ENCODE data around the gene DFFB.

The DFFB gene

DNA sequence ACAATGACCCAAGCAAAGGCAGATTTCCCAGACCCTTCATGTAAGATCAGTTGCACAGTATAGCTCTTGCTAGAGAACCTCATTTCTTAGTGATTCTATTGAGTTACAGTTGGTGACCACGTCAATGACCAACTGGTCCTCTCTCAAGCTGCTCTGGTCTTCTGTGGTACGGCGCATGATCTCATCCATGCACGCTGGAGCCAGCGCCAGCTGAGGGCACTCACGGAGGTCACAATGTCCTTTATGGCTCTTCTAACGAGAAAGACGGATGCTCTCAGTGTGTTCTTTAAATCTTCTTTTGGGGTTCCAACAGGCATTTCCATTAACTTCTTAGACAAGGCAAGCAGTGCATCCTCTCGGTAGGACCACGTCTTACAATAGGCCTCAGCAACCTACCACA is 22.6 kb upstream of the DFFB start:
- no peak for DNase-seq

GRCh38 chr1:3836421-3836820 is 20.9 kb upstream of the DFFB start:
- no peak for DNase-seq

DNA sequence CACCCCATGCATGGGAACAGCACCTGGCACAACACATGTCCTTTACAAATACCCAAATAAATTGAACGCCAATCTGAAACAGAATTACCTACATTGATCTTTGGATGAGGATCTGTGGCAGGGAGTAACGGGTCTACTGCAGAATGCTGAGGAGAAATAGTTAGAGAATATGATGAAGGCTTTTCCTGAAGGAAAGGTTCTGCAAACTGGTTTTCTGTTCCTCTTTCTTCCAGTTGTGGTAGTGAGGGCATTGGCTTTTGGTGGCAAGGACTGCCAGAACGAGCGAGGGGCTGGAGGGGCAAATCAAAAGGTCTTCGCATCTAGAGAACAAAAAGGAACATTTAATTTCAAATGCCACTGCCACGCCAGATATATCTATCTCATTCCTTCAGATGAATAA is 20.1 kb upstream of the DFFB start:
- DNase-seq, result no peak

GRCh38 chr1:3837685-3838084 is 19.6 kb upstream of the DFFB start:
- no peak for DNase-seq

DNA sequence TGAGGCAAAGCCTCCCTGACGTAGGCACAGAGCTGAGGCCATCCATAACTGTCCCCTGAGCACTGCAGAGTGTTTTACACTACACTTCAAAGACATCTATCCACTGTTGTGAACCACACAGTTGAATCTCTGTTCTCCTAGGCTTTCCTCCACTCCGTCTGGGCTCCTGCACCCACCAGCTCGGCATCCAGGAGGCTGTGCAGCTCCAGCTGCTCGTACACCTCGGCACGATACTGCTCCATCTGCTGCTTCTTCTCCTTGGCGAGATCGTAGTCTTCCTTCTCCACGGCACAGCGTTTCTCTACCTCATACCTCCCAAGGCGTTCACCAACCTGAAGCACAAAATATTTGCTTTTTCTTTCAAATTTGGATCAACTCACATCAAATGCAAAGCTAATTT is 18.5 kb upstream of the DFFB start:
- no peak for DNase-seq

DNA sequence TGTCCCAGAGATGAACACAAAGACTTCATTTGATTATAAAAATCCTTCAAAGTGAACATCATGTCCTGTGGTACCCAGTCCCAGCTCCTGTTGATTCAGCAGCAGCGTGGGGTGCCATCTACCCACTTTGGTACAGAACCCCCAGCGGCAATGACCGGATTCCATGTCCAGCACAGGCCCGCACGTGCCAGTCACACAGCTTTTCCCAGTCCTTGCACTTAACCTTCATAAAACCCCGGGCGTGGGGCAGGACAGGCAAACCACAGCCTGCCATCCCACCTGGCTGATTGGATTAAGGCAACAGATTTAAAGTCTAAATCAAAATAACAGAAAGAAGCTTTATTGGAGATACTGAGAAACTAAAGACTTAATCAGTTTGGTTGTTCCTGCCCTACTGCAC is 15.8 kb upstream of the DFFB start:
- DNase-seq, result no peak

DNA sequence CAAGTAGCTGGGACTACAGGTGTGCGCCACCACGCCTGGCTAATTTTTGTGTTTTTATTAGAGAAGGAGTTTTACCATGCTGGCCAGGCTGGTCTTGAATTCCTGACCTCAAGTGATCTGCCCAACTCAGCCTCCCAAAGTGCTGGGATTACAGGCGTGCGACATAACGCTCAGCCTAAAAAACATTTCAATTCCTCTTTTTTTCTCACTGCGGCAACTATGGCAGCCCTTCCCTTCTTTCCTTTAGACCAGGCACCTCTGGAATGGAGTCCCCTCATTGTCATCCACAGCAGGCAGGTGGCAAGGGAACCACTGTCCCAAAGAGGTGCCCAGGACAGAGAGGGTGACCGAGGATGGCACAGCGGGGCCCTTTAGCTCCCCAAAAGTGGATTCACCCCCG is 14.4 kb upstream of the DFFB start:
- DNase-seq, result no peak

- DNase-seq, result no peak
These were observed 10.7 kb upstream of the DFFB start for GRCh38 chr1:3846541-3846940.

DNA sequence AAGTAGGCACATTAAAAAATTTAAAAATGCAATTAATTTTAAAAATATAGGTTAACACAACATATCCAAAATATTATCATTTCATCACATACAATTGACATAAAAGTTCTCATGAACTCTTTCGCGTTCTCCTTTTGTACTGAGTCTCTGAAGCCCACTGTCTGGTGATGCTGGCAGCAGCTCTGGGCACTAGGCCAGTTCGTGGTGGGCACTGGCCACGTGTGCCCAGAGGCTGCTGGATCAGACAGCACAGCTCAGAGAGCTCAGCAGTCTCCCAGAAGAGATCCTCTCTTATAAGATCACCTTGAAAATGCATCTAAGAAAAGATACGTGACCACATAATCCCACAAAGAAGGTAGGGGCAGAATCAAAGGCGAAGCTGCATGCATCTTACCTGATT is 10.2 kb upstream of the DFFB start:
- DNase-seq, result no peak

DNA sequence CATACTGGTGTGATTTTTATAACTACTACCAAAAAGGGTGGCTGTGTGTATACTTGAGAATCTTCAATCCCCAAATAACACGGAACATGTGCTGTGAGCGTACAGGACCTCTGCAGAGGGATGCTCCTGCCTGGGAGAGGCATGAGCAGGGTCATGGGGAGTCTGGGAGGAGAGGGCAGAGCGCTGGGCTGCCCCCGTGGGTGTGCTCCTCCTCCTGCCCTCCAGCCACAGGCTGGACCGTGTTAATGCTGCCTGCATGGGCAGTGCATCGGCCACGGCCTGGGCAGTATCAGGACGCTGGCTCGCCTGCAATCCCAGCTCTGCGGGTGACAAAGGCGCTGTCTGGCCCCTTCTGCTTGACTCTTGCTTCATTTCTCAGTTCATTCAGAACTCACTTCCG is 6.4 kb upstream of the DFFB start:
- no peak for DNase-seq

DNA sequence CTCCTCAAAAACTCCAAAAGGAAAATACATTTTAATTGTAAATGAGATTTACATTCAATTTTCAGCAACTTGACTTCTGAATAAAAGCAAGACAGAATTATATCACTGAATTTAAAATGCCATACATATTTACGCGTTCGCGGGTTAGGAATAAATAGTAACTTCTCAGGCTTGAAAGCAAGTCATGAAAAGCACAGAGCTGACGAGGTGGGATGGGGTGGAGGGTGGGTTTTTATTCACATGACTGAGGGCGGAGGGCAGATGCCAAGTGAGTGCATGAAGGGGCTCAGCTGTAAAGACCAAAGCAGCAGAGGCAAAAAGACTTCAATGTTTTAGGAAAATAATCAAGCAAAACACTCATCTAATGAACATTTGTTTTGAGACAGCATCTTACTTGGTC is 6.0 kb upstream of the DFFB start:
- no peak for DNase-seq

DNA sequence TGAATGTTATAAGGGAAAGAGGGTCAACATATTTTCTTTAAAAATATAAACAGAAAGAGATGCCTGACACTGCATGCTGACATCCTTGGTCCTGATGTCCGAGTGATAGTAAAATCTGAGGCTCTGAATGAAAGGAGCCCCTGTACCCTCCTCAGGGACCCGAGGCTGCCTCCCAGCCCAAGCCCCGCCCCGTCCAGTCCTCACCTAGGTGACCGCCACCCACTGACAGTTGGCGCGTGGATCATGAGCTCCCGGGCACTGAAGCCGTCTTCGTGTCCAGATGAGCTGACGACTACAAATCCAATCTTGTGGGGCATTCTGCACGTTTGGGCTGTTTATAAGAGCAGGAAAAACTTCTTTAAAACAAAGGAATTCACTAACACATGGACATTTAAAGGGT is 5.2 kb upstream of the DFFB start:
- no peak for DNase-seq

- no peak for DNase-seq
These were observed 4.4 kb upstream of the DFFB start for GRCh38 chr1:3852711-3853485.

DNA sequence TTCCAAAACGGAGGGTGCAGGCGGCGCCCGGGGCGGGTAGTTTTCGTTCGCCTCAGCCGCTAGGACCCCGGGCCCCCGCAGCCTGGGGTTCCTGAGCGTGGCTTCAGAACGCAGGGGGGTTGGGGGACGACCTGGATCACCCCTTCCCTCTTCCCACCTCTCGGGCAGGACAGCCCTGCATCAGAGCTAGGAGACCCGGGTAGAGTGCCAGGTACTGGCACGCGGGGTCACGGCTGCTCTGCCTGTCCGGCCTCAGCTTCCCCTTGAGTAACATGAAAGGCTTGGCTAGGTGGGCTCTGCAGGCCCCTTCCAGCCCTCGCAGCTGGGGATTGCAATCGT is 484 bp downstream of the DFFB start:
- DNase-seq, result no peak

- no peak for DNase-seq
These were observed 1.1 kb downstream of the DFFB start for GRCh38 chr1:3858231-3858981.

- no peak for DNase-seq
These were observed 6.1 kb downstream of the DFFB start for GRCh38 chr1:3863231-3863935.

DNA sequence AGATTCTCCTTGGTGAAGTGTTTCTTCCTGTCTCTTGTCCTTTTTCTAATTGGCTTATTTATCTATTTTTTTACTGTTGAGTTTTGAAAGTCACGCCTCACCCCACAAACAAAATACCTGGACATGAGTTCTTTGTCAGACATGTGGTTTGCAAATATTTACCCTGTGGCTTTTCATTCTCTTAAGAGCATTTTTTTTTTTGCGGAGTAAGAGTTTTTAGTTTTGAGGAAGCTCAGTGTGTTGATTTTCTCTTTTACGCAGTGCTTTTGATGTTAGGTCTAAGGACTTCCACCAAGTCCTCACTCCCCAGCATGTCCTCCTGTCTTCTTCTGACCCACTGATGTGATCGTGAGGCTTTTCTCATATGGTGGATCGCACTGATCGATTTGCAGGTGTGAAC is 7.6 kb downstream of the DFFB start:
- DNase-seq, result no peak

GRCh38 chr1:3865606-3866160 is 8.4 kb downstream of the DFFB start:
- DNase-seq, result no peak

- no peak for DNase-seq
These were observed 11.3 kb downstream of the DFFB start for GRCh38 chr1:3868464-3869006.

DNA sequence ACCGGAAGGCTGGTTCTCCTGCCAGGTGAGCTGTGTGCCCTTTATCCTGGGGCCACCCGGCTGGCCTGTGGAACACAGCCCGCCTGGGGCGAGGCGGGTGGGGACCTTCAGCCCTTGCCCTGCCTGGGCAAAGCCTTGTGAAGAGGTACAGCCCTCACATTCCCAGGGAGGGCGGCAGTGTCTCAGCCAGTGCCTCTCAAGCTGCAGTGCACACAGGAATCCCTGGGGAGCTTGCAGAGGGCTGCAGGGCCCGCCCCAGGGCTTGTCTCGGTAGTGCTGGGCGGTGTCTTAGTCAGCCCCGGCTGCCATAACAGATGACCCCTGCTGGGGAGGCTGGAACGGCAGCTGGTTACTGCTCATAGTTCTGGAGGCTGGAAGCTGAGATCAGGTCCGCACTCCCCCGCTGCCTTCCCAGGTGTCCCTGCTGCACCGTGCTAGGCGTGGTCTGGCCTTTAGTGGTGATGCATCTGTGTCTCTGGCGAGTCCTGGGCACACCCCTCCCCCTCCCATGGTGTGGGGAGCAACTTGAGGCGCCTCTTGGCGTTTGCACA is 12.6 kb downstream of the DFFB start:
- no peak for DNase-seq

DNA sequence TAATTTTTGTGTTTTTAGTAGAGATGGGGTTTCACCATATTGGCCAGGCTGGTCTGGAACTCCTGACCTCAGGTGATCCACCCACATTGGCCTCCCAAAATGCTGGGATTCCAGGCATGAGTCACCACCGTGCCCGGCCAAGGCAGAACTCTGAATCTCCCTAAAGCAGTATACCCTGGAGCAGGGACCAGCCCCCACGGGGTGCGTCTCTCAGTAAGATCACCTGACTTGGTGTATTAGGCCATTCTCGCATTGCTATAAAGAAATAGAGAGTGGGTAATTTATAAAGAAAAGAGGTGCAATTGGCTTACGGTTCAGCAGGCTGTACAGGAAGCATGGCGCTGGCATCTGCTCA is 14.2 kb downstream of the DFFB start:
- no peak for DNase-seq

- no peak for DNase-seq
These were observed 15.3 kb downstream of the DFFB start for GRCh38 chr1:3872546-3872945.

DNA sequence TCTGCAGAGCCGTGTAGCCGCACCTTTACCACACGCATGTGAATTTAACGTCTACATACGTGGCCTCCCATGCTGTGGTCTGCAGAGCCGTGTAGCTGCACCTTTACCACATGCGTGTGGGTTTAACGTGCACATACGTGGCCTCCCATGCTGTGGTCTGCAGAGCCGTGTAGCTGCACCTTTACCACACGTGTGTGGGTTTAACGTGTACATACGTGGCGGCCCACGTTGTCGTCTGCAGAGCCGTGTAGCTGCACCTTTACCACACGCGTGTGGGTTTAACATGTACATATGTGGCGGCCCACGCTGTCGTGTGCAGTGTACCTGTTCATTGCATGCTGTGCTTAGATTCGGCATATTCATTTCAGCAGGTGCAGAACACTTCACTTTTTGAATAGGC is 17.5 kb downstream of the DFFB start:
- DNase-seq, result no peak
